Vagina (tissue), 2 donors: ENCODE measurements around the gene SAYSD1.

Experiments used
- POLR2A ChIP-seq, 2 donors: fragments of 450-650 bp; IDR thresholded peaks; one replicate each; pipeline ENCODE4 v1.6.1; 2017; ENCODE audit warnings: antibody characterized with exemption in 2 of 2, mild to moderate bottlenecking in 2 of 2, moderate library complexity in 2 of 2
- POLR2AphosphoS5 ChIP-seq, 2 donors: sonication (generic); formaldehyde crosslinking; IDR thresholded peaks; one replicate each; pipeline ENCODE4 v1.9.0; 2017; ENCODE audit warnings: antibody characterized with exemption in 2 of 2, mild to moderate bottlenecking in 2 of 2, low read depth in 1 of 2; ENCODE audit not compliant: insufficient read depth in 1 of 2
- TF ChIP-seq, protein P1 (sequence below), 3 experiments: fragments of 450-650 bp in 2 of 3; fragments of 200-600 bp in 1 of 3; sonication (generic) in 1 of 3; IDR thresholded peaks; one replicate each; pipeline ENCODE4 v1.5.1; 2017 to 2019; ENCODE audit warnings: antibody characterized with exemption in 3 of 3, mild to moderate bottlenecking in 2 of 3, moderate library complexity in 2 of 3

DNA sequence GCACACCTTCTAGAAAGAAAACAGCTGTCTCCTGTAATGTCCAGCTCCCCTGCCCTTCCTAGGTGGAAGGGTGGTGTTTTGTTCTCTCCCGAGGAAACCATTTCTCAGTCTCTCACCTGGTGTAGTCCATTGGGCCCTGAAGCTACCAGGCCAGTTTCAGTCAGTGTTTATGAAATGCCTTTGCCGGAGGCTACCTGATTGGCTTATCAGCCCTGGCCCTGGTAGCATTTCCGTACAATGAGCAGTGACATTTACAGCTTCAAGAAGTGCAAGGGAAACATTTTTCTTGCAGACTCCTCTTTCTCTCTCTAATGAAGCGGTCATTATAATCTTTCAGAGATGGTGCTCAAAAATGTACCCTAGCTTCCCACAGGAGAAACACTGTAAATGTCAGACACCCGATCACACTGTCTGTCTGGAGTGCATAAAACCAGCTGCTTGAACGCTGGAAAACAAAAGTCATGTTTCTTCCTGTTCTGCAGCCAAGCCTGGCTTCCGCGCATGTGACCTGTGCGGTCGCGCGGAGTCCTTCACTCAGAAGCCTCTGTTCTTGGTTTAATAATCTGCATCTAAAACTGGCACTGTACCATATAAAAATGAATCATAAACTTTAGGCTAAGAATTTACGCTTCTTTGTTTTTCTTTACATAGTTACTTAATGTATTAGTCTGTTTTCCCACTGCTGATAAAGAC is 28.4 kb upstream of the SAYSD1 start:
- TF ChIP-seq, protein P1, sequence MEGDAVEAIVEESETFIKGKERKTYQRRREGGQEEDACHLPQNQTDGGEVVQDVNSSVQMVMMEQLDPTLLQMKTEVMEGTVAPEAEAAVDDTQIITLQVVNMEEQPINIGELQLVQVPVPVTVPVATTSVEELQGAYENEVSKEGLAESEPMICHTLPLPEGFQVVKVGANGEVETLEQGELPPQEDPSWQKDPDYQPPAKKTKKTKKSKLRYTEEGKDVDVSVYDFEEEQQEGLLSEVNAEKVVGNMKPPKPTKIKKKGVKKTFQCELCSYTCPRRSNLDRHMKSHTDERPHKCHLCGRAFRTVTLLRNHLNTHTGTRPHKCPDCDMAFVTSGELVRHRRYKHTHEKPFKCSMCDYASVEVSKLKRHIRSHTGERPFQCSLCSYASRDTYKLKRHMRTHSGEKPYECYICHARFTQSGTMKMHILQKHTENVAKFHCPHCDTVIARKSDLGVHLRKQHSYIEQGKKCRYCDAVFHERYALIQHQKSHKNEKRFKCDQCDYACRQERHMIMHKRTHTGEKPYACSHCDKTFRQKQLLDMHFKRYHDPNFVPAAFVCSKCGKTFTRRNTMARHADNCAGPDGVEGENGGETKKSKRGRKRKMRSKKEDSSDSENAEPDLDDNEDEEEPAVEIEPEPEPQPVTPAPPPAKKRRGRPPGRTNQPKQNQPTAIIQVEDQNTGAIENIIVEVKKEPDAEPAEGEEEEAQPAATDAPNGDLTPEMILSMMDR (IDR thresholded peaks at IDR 0.05), result no peak
- TF ChIP-seq POLR2A (IDR thresholded peaks at IDR 0.05), result no peak
- no peak for TF ChIP-seq POLR2AphosphoS5 (IDR thresholded peaks at IDR 0.05; ENCODE audit: insufficient read depth in 1 of 2, low read depth in 1 of 2)
